Measurements from ENCODE around the gene PAXIP1. TPM values are rescaled to one million over a fixed set of nuclear protein-coding genes. Genes with fewer than 3 reads are reported as not detected.

PAXIP1 gene
- total and polyA plus RNA-seq, 9 donors: 7.9 to 14.9 (median 10.3) TPM

GRCh38 chr7:154907651-154908620, 95.0 kb downstream of the PAXIP1 start:
- Histone ChIP-seq H3K36me3 (no peaks in the 10 kb centered on the region), H3K4me1 (ENCODE audit: insufficient read depth) (no peaks in the 10 kb centered on the region), H3K27ac (no peak overlapping the region), H3K9me3 (no peaks in the 10 kb centered on the region), H3K4me3 (no peak overlapping the region), H3K27me3 (no peaks in the 10 kb centered on the region)
- TF ChIP-seq CTCF (IDR thresholded peaks at IDR 0.05) (no peak), POLR2A (IDR thresholded peaks at IDR 0.05) (no peak), EP300 (IDR thresholded peaks at IDR 0.05) (no peak)
- DNase-seq: peak in 1 of 5 donors; percentile 8
- WGBS, 3 donors: 53 to 59% (median 55%) methylated on average over 21 of the region's 21 CpGs
- intact Hi-C loops (cut with DNase I): no loop called here

GRCh38 chr7:154906736-154907355, 96.1 kb downstream of the PAXIP1 start:
- Histone ChIP-seq H3K9me3 (no peaks in the 10 kb centered on the region), H3K27me3 (no peaks in the 10 kb centered on the region), H3K4me3 (no peak overlapping the region), H3K36me3 (no peaks in the 10 kb centered on the region), H3K27ac (no peak overlapping the region), H3K4me1 (ENCODE audit: insufficient read depth) (no peaks in the 10 kb centered on the region)
- intact Hi-C loops (cut with DNase I): no loop called here
- 88 to 92% (median 91%) methylated on average over 22 to 41 of the region's 41 CpGs for WGBS, 3 donors
- DNase-seq: peak in 1 of 5 donors; percentile 18
- no peak for TF ChIP-seq POLR2A (IDR thresholded peaks at IDR 0.05)
- no peak for TF ChIP-seq CTCF (IDR thresholded peaks at IDR 0.05)

GRCh38 chr7:154906201-154906600, 96.7 kb downstream of the PAXIP1 start:
- Histone ChIP-seq H3K4me3 (no peak overlapping the region), H3K4me1 (ENCODE audit: insufficient read depth) (no peaks in the 10 kb centered on the region), H3K27me3 (no peaks in the 10 kb centered on the region), H3K27ac (no peak overlapping the region), H3K36me3 (no peaks in the 10 kb centered on the region), H3K9me3 (no peaks in the 10 kb centered on the region)
- TF ChIP-seq CTCF (IDR thresholded peaks at IDR 0.05): no peak
- no peak for TF ChIP-seq EP300 (IDR thresholded peaks at IDR 0.05)
- TF ChIP-seq POLR2A (IDR thresholded peaks at IDR 0.05): no peak
- 89 to 93% (median 93%) methylated on average over 7 of the region's 7 CpGs for WGBS, 3 donors
- no peak for DNase-seq
- intact Hi-C loops (cut with DNase I): no loop called here

GRCh38 chr7:154905615-154906014, 97.3 kb downstream of the PAXIP1 start:
- H3K27me3 ChIP-seq: no peaks in the 10 kb centered on the region
- 60 to 71% (median 60%) methylated on average over 8 of the region's 8 CpGs for WGBS, 3 donors
- intact Hi-C loops (cut with DNase I): no loop called here
- no peak overlapping the region for H3K4me3 ChIP-seq
- no peaks in the 10 kb centered on the region for H3K4me1 ChIP-seq (ENCODE audit: insufficient read depth)
- H3K27ac ChIP-seq: no peak overlapping the region
- no peaks in the 10 kb centered on the region for H3K9me3 ChIP-seq
- no peaks in the 10 kb centered on the region for H3K36me3 ChIP-seq
- TF ChIP-seq POLR2A (IDR thresholded peaks at IDR 0.05) (no peak), EP300 (IDR thresholded peaks at IDR 0.05) (no peak), CTCF (IDR thresholded peaks at IDR 0.05) (no peak)
- DNase-seq: no peak

All from ovary (tissue), 9 donors.